ENCODE data around the gene CCL2. TPM values are rescaled to one million over a fixed set of nuclear protein-coding genes. Genes with fewer than 3 reads are reported as not detected.

The CCL2 gene
- total RNA-seq, 1 experiment from 2014 or later: not detected

DNA sequence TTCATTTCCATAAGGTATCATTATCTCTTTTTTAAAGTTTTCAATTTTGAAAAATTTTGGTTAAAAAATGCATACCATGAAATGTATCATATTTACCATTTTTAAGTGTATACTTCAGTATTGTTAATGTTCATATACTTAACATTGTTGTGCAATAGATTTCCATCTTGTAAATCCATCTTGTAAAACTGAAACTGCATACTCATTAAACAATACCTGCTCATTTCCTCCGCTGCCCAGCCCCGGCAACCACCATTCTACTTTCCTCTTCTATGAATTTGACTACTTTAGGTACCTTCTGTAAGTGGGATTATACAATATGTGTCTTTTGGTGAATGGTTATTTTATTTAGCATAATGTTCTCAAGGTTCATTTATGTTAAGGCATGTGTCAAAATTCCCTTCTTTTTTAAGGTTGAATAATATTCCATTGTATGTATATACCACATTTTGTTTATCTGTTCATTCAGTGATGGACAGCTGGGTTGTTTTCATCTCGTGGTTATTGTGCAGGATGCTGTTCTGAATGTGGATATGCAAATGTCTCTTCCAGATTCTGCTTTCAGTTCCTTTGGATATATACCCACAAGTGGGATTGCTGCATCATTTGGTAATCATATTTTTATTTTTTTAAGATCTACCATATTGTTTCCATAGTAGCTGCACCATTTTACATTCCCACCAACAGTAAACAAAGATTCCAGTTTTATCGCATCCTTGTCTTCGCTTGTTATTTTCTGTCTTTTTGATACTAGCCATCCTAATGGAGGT is 6.7 kb downstream of the CCL2 start:
- no peak for DNase-seq (ENCODE audit: low read depth)

DNA sequence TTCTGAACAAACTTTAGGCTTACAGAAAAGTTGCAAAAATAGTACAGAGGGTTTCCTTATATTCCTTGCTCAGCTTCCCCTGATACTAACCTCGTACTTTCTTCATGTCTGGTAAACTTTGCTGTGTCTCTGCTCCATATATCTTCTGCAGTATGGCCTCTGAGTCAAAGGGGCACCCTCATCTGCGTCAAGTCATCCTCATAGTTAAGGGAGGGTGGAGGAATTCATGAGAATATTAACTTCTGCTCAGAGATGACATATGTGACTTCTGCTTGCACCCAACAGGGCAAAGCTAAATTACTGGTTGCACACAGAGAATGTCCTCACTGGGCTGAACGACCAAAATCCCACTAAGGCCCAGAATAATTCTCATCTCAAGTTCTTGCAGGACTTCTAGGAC is 10.6 kb downstream of the CCL2 start:
- no peak for DNase-seq (ENCODE audit: low read depth)

DNA sequence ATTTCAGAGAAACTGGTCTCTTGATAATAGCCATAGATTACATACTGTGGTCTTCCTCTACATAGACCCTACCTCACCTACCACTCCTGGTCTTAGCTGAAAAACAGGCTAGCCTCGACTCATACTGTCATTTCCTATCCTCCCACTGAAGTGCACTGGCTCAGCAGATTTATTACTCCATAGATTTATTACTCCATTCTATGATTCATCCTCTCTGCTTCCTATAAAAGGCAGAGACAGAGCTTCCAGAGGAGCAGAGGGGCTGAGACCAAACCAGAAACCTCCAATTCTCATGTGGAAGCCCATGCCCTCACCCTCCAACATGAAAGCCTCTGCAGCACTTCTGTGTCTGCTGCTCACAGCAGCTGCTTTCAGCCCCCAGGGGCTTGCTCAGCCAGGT is 14.9 kb downstream of the CCL2 start, which contains the start of gene CCL7:
Gene CCL7 (plus strand): TSS at position 253 of the 400 bp plus-strand sequence. CDS start 70 bp downstream, at position 323.
- DNase-seq (ENCODE audit: low read depth): no peak

DNA sequence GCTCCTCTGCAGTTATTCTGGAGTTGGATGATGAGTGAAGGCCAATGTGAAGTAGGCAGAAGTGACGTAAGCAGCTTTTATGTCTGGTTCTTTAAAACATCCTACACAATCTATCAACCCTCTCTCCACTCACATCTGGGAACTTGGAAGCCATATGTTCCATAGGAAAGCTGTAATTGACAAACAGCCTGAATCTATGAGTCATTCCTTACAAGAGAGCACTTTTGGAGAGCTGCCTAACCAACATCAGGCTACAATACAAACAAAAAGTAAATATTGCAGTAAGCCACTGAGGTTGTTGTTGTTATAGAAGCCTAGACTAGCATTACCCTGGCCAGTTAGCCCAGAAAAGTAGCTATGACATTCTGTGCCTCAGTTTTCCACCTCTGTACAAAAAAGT is 20.8 kb downstream of the CCL2 start:
- no peak for DNase-seq (ENCODE audit: low read depth)

DNA sequence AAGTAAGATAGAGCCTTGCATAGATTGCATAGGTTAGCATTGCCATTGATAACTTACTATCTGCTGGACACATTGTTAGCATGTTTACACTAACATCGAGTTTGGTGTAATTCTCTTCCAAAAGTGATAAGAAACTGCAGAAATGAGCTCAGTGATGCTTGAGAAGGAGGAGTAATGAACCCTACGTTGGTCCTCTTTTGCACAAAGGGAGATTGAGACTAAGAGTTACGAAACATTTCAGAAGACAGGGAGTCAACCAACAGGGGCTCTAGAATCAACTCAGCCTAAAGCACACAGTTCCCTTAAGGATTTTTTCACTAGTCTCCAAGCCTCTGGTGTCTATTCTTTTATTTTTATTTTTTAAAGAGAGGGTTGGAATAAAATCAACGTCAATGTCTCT is 21.7 kb downstream of the CCL2 start:
- no peak for DNase-seq (ENCODE audit: low read depth)

DNA sequence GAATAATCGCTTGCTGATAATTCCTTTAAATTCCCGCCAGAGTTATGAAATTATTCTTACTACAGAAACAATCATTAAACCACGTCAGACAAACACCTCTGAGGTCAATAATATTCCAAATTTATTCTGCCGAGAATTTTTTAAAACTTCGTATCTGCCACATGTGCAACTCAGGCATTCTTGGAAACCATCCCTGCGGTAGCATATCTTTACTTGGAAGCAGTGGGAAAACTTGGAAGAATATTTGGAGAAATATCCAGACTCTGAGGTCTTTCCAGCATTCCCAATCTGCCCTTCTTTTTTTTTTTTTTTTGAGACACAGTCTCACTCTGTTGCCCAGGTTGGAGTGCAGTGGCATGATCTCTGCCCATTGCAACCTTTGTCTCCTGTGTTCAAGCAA is 28.5 kb downstream of the CCL2 start:
- no peak for DNase-seq (ENCODE audit: low read depth)

DNA sequence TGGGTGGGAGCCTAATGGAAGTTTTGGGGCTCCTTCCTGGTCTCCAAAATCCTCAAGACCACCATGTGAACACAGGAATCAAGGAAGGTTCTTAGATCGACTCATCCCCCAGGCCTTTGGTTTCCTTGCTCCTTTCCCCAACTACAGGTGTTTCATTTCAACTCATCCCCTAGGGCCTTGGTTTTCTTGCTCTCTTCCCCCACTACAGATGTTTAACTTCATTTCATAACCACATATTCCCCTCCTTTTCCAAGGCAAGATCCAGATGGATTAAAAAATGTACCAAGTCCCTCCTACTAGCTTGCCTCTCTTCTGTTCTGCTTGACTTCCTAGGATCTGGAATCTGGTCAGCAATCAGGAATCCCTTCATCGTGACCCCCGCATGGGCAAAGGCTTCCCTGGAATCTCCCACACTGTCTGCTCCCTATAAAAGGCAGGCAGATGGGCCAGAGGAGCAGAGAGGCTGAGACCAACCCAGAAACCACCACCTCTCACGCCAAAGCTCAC is 30.3 kb downstream of the CCL2 start, which contains the start of gene CCL11:
Gene CCL11 (plus strand): TSS at position 457 of the 507 bp plus-strand sequence. CDS start 67 bp downstream, outside the sequence.
- DNase-seq (ENCODE audit: low read depth): no peak

DNA sequence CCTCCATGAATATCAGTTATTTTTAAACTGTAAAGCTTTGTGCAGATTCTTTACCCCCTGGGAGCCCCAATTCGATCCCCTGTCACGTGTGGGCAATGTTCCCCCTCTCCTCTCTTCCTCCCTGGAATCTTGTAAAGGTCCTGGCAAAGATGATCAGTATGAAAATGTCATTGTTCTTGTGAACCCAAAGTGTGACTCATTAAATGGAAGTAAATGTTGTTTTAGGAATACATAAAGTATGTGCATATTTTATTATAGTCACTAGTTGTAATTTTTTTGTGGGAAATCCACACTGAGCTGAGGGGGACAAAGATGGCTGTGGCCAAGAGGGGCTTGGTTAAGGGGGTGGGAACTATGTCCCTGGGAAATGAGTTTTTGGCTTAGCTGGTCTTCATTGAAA is 32.8 kb downstream of the CCL2 start:
- DNase-seq (ENCODE audit: low read depth): no peak

DNA sequence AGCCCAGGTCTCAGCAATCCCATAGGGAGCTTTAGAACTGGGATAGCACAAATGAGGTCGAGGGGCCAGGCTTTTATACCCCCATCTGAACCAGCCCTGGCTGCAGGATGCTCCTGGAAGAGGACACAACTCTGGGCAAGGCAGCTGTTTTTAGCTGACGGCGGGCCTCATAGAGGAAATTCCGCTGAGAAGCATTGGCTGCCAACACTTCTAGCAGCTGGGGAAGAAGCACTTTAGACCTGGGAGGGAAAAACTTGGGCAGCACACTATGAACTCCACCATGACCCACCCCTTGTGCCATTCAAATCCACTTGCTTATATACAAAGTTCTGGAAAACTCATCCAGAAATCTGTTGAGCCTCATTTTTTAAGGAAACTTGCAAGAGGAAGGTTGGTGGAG is 35.5 kb downstream of the CCL2 start:
- DNase-seq (ENCODE audit: low read depth): no peak

DNA sequence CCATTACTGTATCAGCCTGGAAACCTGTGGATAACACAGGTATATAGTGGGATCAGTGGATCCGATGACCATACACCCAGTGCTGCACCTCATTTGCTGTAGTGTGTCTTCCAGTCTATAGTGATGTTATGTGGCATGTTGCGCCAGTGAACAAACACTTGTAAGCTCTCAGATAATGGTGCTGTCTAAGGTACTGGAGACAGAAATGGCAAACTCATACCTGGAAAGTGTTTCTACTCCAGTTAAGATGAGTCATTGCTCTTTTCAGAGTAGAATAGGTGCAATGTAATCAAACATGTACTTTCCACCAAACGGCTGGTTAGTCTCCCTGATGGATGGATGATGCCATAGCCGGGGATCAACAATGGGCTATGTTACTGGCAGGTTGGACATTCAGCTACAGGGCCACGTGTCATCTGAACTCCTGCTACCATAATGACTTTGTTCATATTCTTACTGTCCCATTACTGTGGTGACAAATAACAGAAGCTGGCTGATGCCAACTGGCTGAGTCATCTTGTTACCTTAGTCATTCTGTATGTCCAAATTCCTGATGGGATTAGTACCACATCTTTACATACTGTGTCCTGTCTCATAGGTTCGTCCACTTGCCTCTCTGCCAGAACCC is 36.8 kb downstream of the CCL2 start:
- no peak for DNase-seq (ENCODE audit: low read depth)

DNA sequence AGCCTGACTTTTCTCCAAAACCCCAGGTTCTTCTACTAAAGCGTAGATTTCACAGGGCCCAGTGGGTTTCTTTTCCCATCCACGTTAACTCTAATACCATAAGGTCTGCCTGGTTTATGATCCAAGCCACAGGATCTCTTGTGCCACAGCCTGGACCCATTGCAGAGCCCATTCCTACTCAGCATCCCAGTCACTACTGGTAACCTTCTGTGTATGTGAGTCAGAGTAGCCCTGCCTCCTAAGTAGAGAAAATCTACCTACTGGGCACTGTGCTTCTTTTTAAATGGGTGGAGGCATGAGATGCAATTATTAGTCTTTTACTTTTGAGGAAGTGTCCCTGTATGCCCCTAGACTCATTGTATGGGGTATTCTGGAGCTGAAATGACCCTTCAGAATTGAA is 43.9 kb downstream of the CCL2 start:
- DNase-seq (ENCODE audit: low read depth): no peak

DNA sequence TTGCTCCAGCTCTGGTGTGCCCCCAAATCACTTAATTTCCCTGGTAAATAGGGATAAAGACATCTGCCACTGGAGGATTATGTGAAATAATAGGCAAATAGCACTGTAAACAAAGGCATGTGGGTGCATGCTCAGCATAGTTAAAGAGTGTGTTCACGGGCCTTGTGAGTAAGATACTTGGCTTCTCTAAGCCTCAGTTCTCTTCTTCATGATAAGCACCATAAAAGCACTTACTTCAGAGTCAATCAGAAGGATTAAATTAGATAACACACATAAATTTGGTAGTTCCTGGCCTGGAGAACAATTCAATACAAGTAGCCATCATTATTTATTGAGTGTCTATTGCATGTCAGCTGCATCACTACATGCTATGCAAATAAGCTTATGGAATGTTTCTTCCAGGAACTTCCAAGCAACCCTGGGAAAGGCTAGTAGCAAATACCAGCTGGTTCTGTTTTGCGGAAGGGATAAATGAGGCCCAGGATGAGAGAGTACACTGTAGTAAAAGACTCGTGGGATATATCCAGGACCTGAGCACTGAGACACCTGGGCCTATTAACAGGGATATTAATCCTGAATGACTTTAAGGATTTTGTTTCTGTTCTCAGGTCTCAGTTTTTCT is 45.0 kb downstream of the CCL2 start:
- DNase-seq (ENCODE audit: low read depth): no peak

DNA sequence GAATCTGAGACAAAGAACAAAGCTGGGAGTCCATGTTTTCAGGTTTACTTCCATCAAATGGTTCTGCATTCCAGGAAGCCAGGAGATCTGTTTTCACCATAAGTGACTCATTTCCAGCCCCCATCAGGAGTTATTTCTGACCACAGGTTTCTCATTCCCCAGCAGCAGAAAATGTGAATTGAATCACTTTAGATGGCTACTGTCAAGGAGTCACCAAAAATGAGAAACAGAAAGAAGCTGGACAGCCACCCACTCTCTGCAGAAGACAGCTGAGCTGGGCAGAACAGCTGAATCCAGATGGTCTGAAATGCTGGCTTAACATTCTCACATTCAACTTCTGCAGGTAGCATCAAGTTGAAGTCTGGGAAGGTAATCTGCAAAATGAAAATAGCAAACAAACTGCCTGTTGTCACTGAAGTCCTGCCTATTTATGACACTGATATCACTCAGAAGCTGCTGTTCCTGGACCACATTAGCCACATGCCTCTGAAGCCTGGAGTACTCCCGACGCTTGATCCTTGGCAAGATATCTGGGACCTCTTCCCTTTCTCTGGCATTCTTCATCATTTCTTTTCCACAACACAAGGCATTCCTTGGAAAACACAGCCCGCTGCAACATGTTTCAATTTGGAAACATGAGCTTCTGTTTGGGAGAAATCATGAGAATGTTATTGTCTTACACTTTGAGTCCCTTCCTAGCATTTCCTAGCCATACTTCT is 45.7 kb downstream of the CCL2 start:
- peak; percentile 1 for DNase-seq (ENCODE audit: low read depth)

DNA sequence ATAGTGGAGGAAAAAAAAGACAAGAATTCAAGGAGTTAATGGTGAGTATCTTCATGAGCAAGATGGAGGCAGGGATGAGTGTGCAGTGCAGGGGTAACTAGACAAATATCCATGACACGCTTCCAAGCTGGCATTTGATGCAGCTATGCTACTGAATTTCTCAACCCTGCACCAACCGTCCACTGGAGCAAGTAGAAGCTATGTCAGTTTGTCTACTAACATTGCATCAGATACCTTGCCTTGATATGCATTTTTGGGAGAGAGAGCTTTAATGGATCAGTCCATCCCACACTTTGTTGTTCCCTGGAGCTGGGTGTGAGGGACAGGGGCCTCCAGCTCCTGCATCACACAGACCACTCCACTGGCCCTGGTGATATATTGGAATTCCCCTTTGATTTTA is 46.9 kb downstream of the CCL2 start:
- no peak for DNase-seq (ENCODE audit: low read depth)

DNA sequence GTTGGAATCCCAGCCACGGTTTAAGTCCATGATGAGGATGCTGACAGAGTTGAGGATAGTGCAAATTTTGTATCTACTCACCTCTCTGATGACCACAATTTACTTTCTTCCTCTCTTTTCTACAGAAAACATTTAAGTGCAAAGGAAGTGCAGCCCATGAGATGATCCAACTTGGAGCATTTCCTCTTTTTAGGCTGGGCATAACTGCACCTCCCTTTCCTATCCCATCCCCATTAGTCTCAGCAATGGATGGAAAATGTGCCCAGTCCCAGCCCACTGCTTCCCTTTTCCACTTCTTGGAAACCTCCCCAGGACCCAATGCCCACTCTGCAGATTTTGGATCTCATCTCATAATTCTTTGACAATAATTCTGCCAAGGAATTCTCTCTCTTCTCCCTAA is 47.6 kb downstream of the CCL2 start:
- DNase-seq (ENCODE audit: low read depth): no peak

DNA sequence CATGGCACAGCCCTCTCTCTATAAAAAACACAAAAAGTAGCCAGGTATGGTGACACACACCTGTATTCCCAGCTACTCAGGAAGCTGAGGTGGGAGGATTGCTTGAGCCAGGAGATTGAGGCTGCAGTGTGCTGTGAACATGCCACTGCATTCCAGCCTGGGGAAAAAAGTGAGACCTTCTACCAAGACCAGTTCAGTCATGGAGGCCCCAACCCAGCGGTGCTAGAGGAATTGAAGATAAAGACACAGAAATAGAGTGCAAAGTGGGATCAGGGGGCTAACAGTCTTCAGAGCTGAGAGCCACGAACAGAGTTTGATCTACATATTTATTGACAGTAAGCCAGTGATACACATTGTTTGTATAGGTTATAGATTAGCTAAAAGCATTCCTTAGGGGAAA is 48.5 kb downstream of the CCL2 start:
- no peak for DNase-seq (ENCODE audit: low read depth)

DNA sequence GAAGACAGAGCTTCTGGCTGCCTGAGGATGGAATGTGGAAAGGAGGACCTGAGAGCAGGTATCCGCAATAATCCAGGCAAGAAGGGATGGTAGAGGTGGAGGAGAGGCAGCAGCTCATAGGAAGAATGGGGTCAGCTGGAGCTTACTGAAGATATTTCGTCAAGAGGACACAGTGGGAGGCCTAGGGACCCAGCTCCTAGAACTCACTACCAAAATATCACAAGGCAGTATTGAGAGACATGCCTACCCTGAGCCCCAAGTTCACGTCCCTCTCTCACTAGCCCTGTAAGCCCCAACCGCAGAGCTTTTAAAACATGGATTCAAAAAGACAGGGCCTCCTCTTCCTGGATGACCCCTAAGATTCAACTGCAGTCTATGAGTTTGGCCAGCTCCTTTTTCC is 50.0 kb downstream of the CCL2 start:
- DNase-seq (ENCODE audit: low read depth): no peak

DNA sequence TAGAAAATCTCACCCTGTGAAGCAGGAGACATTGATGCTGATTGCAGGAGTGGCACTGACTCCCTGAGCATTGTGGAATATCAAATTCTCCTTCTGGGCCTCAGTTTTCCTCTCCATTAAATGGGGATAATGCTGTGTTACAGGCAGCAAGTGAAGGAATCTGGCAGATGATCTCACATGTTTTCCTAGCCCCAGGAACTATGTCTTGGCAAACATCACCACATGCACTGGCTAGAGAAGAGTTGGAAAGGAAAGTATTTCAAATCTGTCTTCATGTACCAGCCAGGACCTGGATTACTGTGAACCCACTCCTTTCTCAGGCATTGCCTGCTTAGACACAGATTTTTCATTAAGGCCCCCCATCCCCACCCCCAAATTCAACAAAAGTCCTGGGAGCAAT is 50.5 kb downstream of the CCL2 start:
- no peak for DNase-seq (ENCODE audit: low read depth)

DNA sequence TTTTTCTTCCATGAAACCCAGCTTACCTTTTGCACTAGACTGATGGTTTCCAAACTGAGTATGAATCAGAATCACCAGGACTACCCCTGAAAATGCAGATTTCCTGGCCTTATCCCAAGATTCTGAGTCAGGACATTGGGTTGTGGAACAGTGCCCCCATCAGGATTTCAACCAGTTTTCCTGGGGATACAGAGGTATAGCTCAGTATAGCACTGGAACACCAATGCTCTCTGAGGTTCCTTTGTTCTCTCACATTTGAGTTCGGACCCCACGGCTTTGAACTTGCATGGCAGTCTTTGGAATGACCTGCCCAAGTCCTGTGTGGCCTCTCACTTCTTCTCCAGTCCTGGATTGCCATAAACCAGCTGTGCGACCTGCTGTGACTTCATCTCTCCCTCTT is 51.4 kb downstream of the CCL2 start:
- DNase-seq (ENCODE audit: low read depth): peak; percentile 6

Data from LHCN-M2 (cell line).